GM12878 (cell line): Measurements from ENCODE around the gene STAG2. TPM values are rescaled to one million over a fixed set of nuclear protein-coding genes. Genes with fewer than 3 reads are reported as not detected.

Experiments
- ATAC-seq: fragments of 200-7000 bp; cut with Tn5 transposase; 3 replicates; pipeline ENCODE4 v1.9.1; 2020; ENCODE audit warnings: mild to moderate bottlenecking, moderate library complexity
- BruUV-seq: library from RNA; stranded (reverse); fragments of 400-500 nt; replicated peaks from 2 replicates; lab custom pipeline; 2021; lab: Mats Ljungman, UMichigan
- CTCF ChIA-PET: fragments of 300-600 bp; sonication (Branson Sonifier 250); formaldehyde crosslinking; extraction: SDS; loops from one replicate; lab custom pipeline; 2021; ENCODE audit warnings: inconsistent platforms; lab: Yijun Ruan, JAX
- POLR2A ChIA-PET: fragments of 350-600 bp; formaldehyde crosslinking; extraction: SDS; loops from one replicate; lab custom pipeline; 2021; ENCODE audit warnings: inconsistent platforms; lab: Charles Lee
- RAD21 ChIA-PET: fragments of 300-600 bp; sonication (Branson Sonifier 250); formaldehyde crosslinking; loops from one replicate; lab custom pipeline; 2023; ENCODE audit warnings: antibody characterized with exemption; ENCODE audit not compliant: unreplicated experiment; lab: Charles Lee
- SMC1A ChIA-PET: fragments of 300-600 bp; sonication (Branson Sonifier 250); formaldehyde crosslinking; loops from one replicate; lab custom pipeline; 2023; ENCODE audit not compliant: unreplicated experiment, uncharacterized antibody; lab: Charles Lee
- DNase-seq: peaks from one replicate; pipeline ENCODE4 v3.0.0-alpha.2; 2011; ENCODE audit warnings: low read depth, low spot score
- FAIRE-seq: peaks from 3 replicates; lab custom pipeline; 2011; peaks lifted over from hg19 to GRCh38; lab: Jason Lieb, UNC
- H2AFZ ChIP-seq: 2 replicates; pipeline ENCODE4 v1.6.0; 2011; ENCODE audit warnings: low read depth, low read length, control low read depth; ENCODE audit not compliant: control insufficient read depth
- H3K27ac ChIP-seq: 2 replicates; pipeline ENCODE4 v1.5.1; 2011; ENCODE audit warnings: control low read depth; ENCODE audit not compliant: control insufficient read depth, insufficient read depth
- H3K27me3 ChIP-seq, 2 experiments: replicated peaks in 1 of 2; 2 replicates each; pipeline versions ENCODE4 v1.6.0 to v1.6.1; 2011; ENCODE audit warnings: low read length in 1 of 2; ENCODE audit not compliant: control insufficient read depth in 2 of 2, insufficient read depth in 2 of 2
- H3K36me3 ChIP-seq, 2 experiments: 2 replicates each; pipeline ENCODE4 v1.5.1; 2011; ENCODE audit warnings: low read length in 1 of 2; ENCODE audit not compliant: control insufficient read depth in 2 of 2, insufficient read depth in 2 of 2
- H3K4me1 ChIP-seq: 2 replicates; pipeline ENCODE4 v1.6.1; 2011; ENCODE audit warnings: mild to moderate bottlenecking, low read length, moderate library complexity, mixed read lengths; ENCODE audit not compliant: control insufficient read depth, insufficient read depth
- H3K4me2 ChIP-seq: 2 replicates; pipeline ENCODE4 v1.6.0; 2011; ENCODE audit warnings: control low read depth; ENCODE audit not compliant: control insufficient read depth, insufficient read depth
- H3K4me3 ChIP-seq: fragments of 200-600 bp; sonication (generic); 2 replicates; pipeline ENCODE4 v1.5.1; 2016
- H3K79me2 ChIP-seq: 2 replicates; pipeline ENCODE4 v1.6.0; 2011; ENCODE audit warnings: low read length; ENCODE audit not compliant: control insufficient read depth, insufficient read depth
- H3K9ac ChIP-seq: 2 replicates; pipeline ENCODE4 v1.8.0; 2011; ENCODE audit warnings: low read length, control low read depth, mixed read lengths; ENCODE audit not compliant: control insufficient read depth, insufficient read depth
- H3K9me3 ChIP-seq: replicated peaks from 3 replicates; pipeline ENCODE4 v1.5.1; 2011; ENCODE audit warnings: mild to moderate bottlenecking, low read length; ENCODE audit not compliant: control insufficient read depth, insufficient read depth
- H4K20me1 ChIP-seq: 2 replicates; pipeline ENCODE4 v1.6.0; 2011; ENCODE audit not compliant: control insufficient read depth, insufficient read depth
- BACH1 ChIP-seq: fragments of 450-650 bp; IDR thresholded peaks from 2 replicates; pipeline ENCODE4 v1.6.1; 2017; ENCODE audit warnings: mild to moderate bottlenecking, borderline replicate concordance
- BCL3 ChIP-seq: IDR thresholded peaks from 2 replicates; pipeline ENCODE4 v1.6.1; 2011; ENCODE audit warnings: borderline replicate concordance, low read depth, mild to moderate bottlenecking, moderate library complexity, low read length; ENCODE audit not compliant: insufficient read depth, poor library complexity, severe bottlenecking
- BRCA1 ChIP-seq: IDR thresholded peaks from 2 replicates; pipeline ENCODE4 v1.6.1; 2011; ENCODE audit warnings: low read depth, low read length, improper control_type of control experiment
- FOXK2 ChIP-seq: fragments of 450-650 bp; IDR thresholded peaks from 2 replicates; pipeline ENCODE4 v1.6.1; 2017; ENCODE audit warnings: mild to moderate bottlenecking, moderate library complexity
- JUND ChIP-seq: IDR thresholded peaks from 2 replicates; pipeline ENCODE4 v1.6.1; 2012; ENCODE audit warnings: low read depth, mild to moderate bottlenecking, low read length, improper control_type of control experiment, moderate library complexity
- NBN ChIP-seq: fragments of 450-650 bp; IDR thresholded peaks from 2 replicates; pipeline ENCODE4 v1.6.1; 2016
- NFIC ChIP-seq: IDR thresholded peaks from 2 replicates; pipeline ENCODE4 v1.6.1; 2012; ENCODE audit warnings: low read depth, mild to moderate bottlenecking, inconsistent platforms, low read length, moderate library complexity
- POU2F2 ChIP-seq: IDR thresholded peaks from 3 replicates; pipeline ENCODE4 v1.6.1; 2011; ENCODE audit warnings: low read depth, mild to moderate bottlenecking, low read length, borderline replicate concordance
- RB1 ChIP-seq: fragments of 450-650 bp; formaldehyde crosslinking; IDR thresholded peaks from 2 replicates; pipeline ENCODE4 v1.6.1; 2017; ENCODE audit warnings: mild to moderate bottlenecking, borderline replicate concordance
- RCOR1 ChIP-seq: conservative IDR thresholded peaks from 2 replicates; pipeline ENCODE4 v1.6.1; 2012; ENCODE audit warnings: low read depth, low read length, improper control_type of control experiment
- SMARCA5 ChIP-seq: fragments of 450-650 bp; IDR thresholded peaks from 2 replicates; pipeline ENCODE4 v1.6.1; 2017; ENCODE audit warnings: mild to moderate bottlenecking
- SMC3 ChIP-seq: IDR thresholded peaks from 2 replicates; pipeline ENCODE4 v1.6.1; 2011; ENCODE audit warnings: low read length, improper control_type of control experiment, borderline replicate concordance
- SUPT20H ChIP-seq: IDR thresholded peaks from 2 replicates; pipeline ENCODE4 v1.6.1; 2011; ENCODE audit warnings: low read depth, mild to moderate bottlenecking, low read length, moderate library complexity, borderline replicate concordance; ENCODE audit not compliant: control insufficient read depth
- TBL1XR1 ChIP-seq: IDR thresholded peaks from 2 replicates; pipeline ENCODE4 v1.6.1; 2012; ENCODE audit warnings: low read depth, low read length, improper control_type of control experiment
- TCF7 ChIP-seq: IDR thresholded peaks from 2 replicates; pipeline ENCODE4 v1.6.1; 2014; ENCODE audit warnings: antibody characterized with exemption, borderline replicate concordance
- ZNF622 ChIP-seq: fragments of 450-650 bp; IDR thresholded peaks from 2 replicates; pipeline ENCODE4 v1.6.1; 2017; ENCODE audit warnings: mild to moderate bottlenecking, inconsistent platforms
- WGBS: methylation state at CpG from one replicate; pipeline ENCODE4 v1.1.6; 2016; ENCODE audit warnings: low lambda C conversion rate; ENCODE audit not compliant: insufficient replicate concordance, insufficient coverage; ENCODE audit errors: missing lambda C conversion rate; 5-methylcytosine and 5-hydroxymethylcytosine counted together
- in situ Hi-C: fragments of 300-500 bp; cut with MboI; formaldehyde crosslinking; loops from 9 replicates; pipeline ENCODE4 v1.14.3; 2018; ENCODE audit warnings: mixed read lengths
- intact Hi-C: fragments of 100-400 bp; cut with micrococcal nuclease; formaldehyde crosslinking; loops from one replicate; pipeline ENCODE4 v1.14.2; 2022; ENCODE audit not compliant: unreplicated experiment
- polyA plus RNA-seq, 11 experiments: library from polyadenylated mRNA; depleted of rRNA in 4 of 11; unstranded in 6 of 11; stranded (reverse) in 5 of 11; fragments of >200 nt; fragmentation: Nextera tagmentation in 4 of 11; fragmentation: Illumina TruSeq in 1 of 11; extraction: Ambion mirVana in 4 of 11; extraction: Trizol in 1 of 11; gene quantifications; 1 replicate in 1 of 11; 2 replicates in 10 of 11; pipeline versions ENCODE4 v1.2.1 to v1.2.3, GENCODE V29; 2011 to 2016; ENCODE audit warnings: inconsistent platforms in 2 of 11, missing spikeins in 2 of 11, low read depth in 1 of 11
- total RNA-seq, 4 experiments: library from RNA; depleted of rRNA in 3 of 4; stranded (reverse); fragments of >200 nt in 3 of 4; fragmentation: Illumina TruSeq in 1 of 4; extraction: Trizol in 1 of 4; gene quantifications; 2 replicates each; pipeline versions ENCODE4 v1.2.1 to v1.2.3, GENCODE V29; 2013 to 2021
- TF ChIP-seq, protein P1 (sequence below): fragments of 450-650 bp; formaldehyde crosslinking; IDR thresholded peaks from 2 replicates; pipeline ENCODE4 v1.4.0; 2022; ENCODE audit warnings: mild to moderate bottlenecking, moderate library complexity

Gene STAG2
- total and polyA plus RNA-seq, 10 of the 15 experiments (the other 5 are each of a cell fraction or from before 2014, with no cell fraction given), result 26.9 to 84.2 (median 46.7) TPM

DNA sequence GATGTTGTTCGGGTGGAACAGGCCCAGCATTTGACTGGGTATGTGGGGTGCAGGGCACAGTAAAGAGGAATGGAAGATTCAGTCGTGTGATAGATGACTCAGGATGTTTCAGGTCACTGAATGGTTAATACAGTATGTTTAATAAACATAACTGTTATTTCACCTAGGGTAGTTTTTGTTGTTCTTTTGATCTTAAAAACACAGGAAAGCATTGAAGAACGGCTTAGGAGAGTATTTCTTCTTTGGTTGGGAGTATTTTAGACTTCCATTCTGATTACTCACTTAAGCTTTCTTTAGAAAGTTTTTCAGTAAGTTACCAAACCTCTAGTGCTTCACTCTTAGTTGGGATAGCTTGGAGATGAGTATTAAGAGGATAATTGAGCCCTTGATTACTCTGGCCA, 62.3 kb downstream of the STAG2 start:
- WGBS, result 40% methylated on average over 3 of the region's 3 CpGs
- no peaks in the 10 kb centered on the region for H3K9me3 ChIP-seq
- no peak overlapping the region for H3K9ac ChIP-seq
- intact Hi-C loops (loop anchor here (5.0 kb wide), 1 partner anchor 192 kb away; no protein-coding TSS in a partner anchor), in situ Hi-C loops (no loop called here)
- no peak for FAIRE-seq
- ChIA-PET POLR2A (no interaction called here), RAD21 (interaction anchor here (1.0 kb wide), 1 partner anchor 8 kb away, joined by 3 read pairs; no protein-coding TSS in a partner anchor), CTCF (interaction anchor here (0.8 to 1.6 kb wide), 2 partner anchors 15 to 23 kb away, joined by 3 read pairs; no protein-coding TSS in a partner anchor), SMC1A (no interaction called here)
- no TSS peak for BruUV-seq
- no peaks in the 10 kb centered on the region for H3K4me1 ChIP-seq
- H2AFZ ChIP-seq, result no peak overlapping the region
- H3K4me3 ChIP-seq, result no peak overlapping the region
- H3K79me2 ChIP-seq, result peaks cover 23% of the 10 kb centered on the region
- no peaks in the 10 kb centered on the region for H3K27me3 ChIP-seq
- H3K27ac ChIP-seq, result no peak overlapping the region
- TF ChIP-seq BACH1 (no peak), SMC3 (no peak), TBL1XR1 (no peak), ZNF622 (no peak), NBN (no peak), JUND (no peak), FOXK2 (no peak), POU2F2 (no peak), SUPT20H (no peak), TCF7 (no peak), RB1 (no peak), BRCA1 (no peak), SMARCA5 (no peak), NFIC (no peak), BCL3 (no peak), RCOR1 (no peak)
- TF ChIP-seq, protein P1, sequence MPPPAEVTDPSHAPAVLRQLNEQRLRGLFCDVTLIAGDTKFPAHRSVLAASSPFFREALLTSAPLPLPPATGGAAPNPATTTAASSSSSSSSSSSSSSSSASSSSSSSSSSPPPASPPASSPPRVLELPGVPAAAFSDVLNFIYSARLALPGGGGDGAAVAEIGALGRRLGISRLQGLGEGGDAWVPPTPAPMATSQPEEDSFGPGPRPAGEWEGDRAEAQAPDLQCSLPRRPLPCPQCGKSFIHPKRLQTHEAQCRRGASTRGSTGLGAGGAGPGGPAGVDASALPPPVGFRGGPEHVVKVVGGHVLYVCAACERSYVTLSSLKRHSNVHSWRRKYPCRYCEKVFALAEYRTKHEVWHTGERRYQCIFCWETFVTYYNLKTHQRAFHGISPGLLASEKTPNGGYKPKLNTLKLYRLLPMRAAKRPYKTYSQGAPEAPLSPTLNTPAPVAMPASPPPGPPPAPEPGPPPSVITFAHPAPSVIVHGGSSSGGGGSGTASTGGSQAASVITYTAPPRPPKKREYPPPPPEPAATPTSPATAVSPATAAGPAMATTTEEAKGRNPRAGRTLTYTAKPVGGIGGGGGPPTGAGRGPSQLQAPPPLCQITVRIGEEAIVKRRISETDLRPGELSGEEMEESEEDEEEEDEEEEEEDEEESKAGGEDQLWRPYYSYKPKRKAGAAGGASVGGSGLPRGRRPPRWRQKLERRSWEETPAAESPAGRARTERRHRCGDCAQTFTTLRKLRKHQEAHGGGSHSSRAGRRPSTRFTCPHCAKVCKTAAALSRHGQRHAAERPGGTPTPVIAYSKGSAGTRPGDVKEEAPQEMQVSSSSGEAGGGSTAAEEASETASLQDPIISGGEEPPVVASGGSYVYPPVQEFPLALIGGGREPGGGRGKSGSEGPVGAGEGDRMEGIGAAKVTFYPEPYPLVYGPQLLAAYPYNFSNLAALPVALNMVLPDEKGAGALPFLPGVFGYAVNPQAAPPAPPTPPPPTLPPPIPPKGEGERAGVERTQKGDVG (CRISPR knock-in tag), result no peak
- TF ChIP-seq, all 136 proteins: peak for 0
- no peak for DNase-seq
- Histone ChIP-seq H4K20me1 (no peaks in the 10 kb centered on the region; the same call in 1 of the 2 replicates), H3K36me3 (no peaks in the 10 kb centered on the region; a peak in 1 of 4 replicates), H3K4me2 (no peak overlapping the region)
- no peak for ATAC-seq
